HEK293 (cell line): ENCODE data around the gene HEATR3.

Experiments
- CTCF ChIA-PET: fragments of 350-600 bp; formaldehyde crosslinking; extraction: SDS; loops from one replicate; lab custom pipeline; 2021; ENCODE audit warnings: antibody characterized with exemption; lab: Yijun Ruan, JAX
- POLR2A ChIA-PET: fragments of 300-600 bp; formaldehyde crosslinking; extraction: SDS; loops from one replicate; lab custom pipeline; 2020; ENCODE audit warnings: antibody characterized with exemption, inconsistent platforms; lab: Yijun Ruan, JAX
- H3K27ac ChIP-seq: fragments of 200-500 bp; sonication (Bioruptor generic); 2 replicates; pipeline ENCODE4 v1.5.1; 2014; ENCODE audit warnings: low read depth, low read length, control low read depth, inconsistent platforms; ENCODE audit errors: extremely low read depth
- H3K36me3 ChIP-seq, 2 experiments: fragments of 200-500 bp in 1 of 2; sonication (Bioruptor generic) in 1 of 2; 1 replicate in 1 of 2; 2 replicates in 1 of 2; pipeline ENCODE4 v1.5.1; 2014 to 2017; ENCODE audit warnings: inconsistent platforms in 2 of 2, low read length in 2 of 2; ENCODE audit not compliant: control insufficient read depth in 2 of 2, insufficient read depth in 1 of 2
- H3K4me1 ChIP-seq: fragments of 200-500 bp; sonication (Bioruptor generic); 2 replicates; pipeline ENCODE4 v1.5.1; 2014; ENCODE audit warnings: mild to moderate bottlenecking, low read length, inconsistent platforms; ENCODE audit not compliant: control insufficient read depth, insufficient read depth
- H3K4me3 ChIP-seq: 2 replicates; pipeline ENCODE4 v1.5.1; 2011; ENCODE audit warnings: low read depth, mild to moderate bottlenecking, control low read depth, low read length, moderate library complexity
- H3K9me3 ChIP-seq: fragments of 200-500 bp; sonication (Bioruptor generic); 2 replicates; pipeline ENCODE4 v1.5.1; 2014; ENCODE audit warnings: low read depth, low read length, inconsistent platforms; ENCODE audit not compliant: control insufficient read depth, insufficient read depth
- ATF2 ChIP-seq: fragments of 450-650 bp; formaldehyde crosslinking; IDR thresholded peaks from 2 replicates; pipeline ENCODE4 v1.5.1; 2016; ENCODE audit warnings: missing biosample characterization, missing genetic modification characterization, low read depth
- GLIS2 ChIP-seq: fragments of 450-650 bp; formaldehyde crosslinking; IDR thresholded peaks from 2 replicates; pipeline ENCODE4 v1.5.1; 2016; ENCODE audit warnings: missing biosample characterization, missing genetic modification characterization
- IKZF3 ChIP-seq: fragments of 450-650 bp; IDR thresholded peaks from 2 replicates; pipeline ENCODE4 v1.5.0; 2018; ENCODE audit warnings: missing biosample characterization, mild to moderate bottlenecking, missing genetic modification characterization, moderate library complexity
- PRDM10 ChIP-seq: fragments of 450-650 bp; formaldehyde crosslinking; IDR thresholded peaks from 2 replicates; pipeline ENCODE4 v1.5.1; 2016; ENCODE audit warnings: missing biosample characterization, missing genetic modification characterization
- SCRT1 ChIP-seq: fragments of 450-650 bp; formaldehyde crosslinking; IDR thresholded peaks from 2 replicates; pipeline ENCODE4 v1.5.1; 2016; ENCODE audit warnings: missing biosample characterization, missing genetic modification characterization, borderline replicate concordance
- SETDB1 ChIP-seq: IDR thresholded peaks from one replicate; pipeline ENCODE4 v1.6.1; 2017; ENCODE audit warnings: mild to moderate bottlenecking, low read length, moderate library complexity, mixed read lengths; ENCODE audit not compliant: insufficient read length
- SP7 ChIP-seq: fragments of 450-650 bp; formaldehyde crosslinking; IDR thresholded peaks from 2 replicates; pipeline ENCODE4 v1.5.1; 2016; ENCODE audit warnings: missing biosample characterization, missing genetic modification characterization
- ZBTB17 ChIP-seq: fragments of 450-650 bp; formaldehyde crosslinking; IDR thresholded peaks from 2 replicates; pipeline ENCODE4 v1.5.1; 2016; ENCODE audit warnings: missing biosample characterization, missing genetic modification characterization
- ZFHX2 ChIP-seq: fragments of 450-650 bp; formaldehyde crosslinking; conservative IDR thresholded peaks from 2 replicates; pipeline ENCODE4 v1.5.1; 2016; ENCODE audit warnings: missing biosample characterization, missing genetic modification characterization
- ZFP69B ChIP-seq: fragments of 450-650 bp; formaldehyde crosslinking; IDR thresholded peaks from 2 replicates; pipeline ENCODE4 v1.5.1; 2016; ENCODE audit warnings: missing biosample characterization, missing genetic modification characterization
- ZNF140 ChIP-seq: fragments of 450-650 bp; formaldehyde crosslinking; IDR thresholded peaks from 2 replicates; pipeline ENCODE4 v1.5.1; 2016; ENCODE audit warnings: missing biosample characterization, missing genetic modification characterization
- ZNF239 ChIP-seq: fragments of 450-650 bp; formaldehyde crosslinking; IDR thresholded peaks from 2 replicates; pipeline ENCODE4 v1.5.1; 2016; ENCODE audit warnings: missing biosample characterization, missing genetic modification characterization
- ZNF266 ChIP-seq: fragments of 450-650 bp; formaldehyde crosslinking; IDR thresholded peaks from 2 replicates; pipeline ENCODE4 v1.5.1; 2016; ENCODE audit warnings: missing biosample characterization, missing genetic modification characterization, low read depth
- ZNF37A ChIP-seq: fragments of 450-650 bp; IDR thresholded peaks from 2 replicates; pipeline ENCODE4 v1.5.1; 2018; ENCODE audit warnings: missing biosample characterization, missing genetic modification characterization
- ZNF513 ChIP-seq: fragments of 450-650 bp; IDR thresholded peaks from 2 replicates; pipeline ENCODE4 v1.5.1; 2018; ENCODE audit warnings: missing biosample characterization, missing genetic modification characterization
- ZNF529 ChIP-seq: fragments of 450-650 bp; formaldehyde crosslinking; IDR thresholded peaks from 2 replicates; pipeline ENCODE4 v1.5.1; 2017; ENCODE audit warnings: missing genetic modification characterization, missing biosample characterization; ENCODE audit not compliant: insufficient replicate concordance
- ZNF558 ChIP-seq: fragments of 450-650 bp; formaldehyde crosslinking; IDR thresholded peaks from 2 replicates; pipeline ENCODE4 v1.5.1; 2016; ENCODE audit warnings: missing biosample characterization, missing genetic modification characterization
- ZNF580 ChIP-seq: fragments of 450-650 bp; formaldehyde crosslinking; IDR thresholded peaks from 2 replicates; pipeline ENCODE4 v1.5.1; 2016; ENCODE audit warnings: missing biosample characterization, missing genetic modification characterization
- ZNF610 ChIP-seq: fragments of 450-650 bp; formaldehyde crosslinking; IDR thresholded peaks from 2 replicates; pipeline ENCODE4 v1.5.1; 2016; ENCODE audit warnings: missing biosample characterization, missing genetic modification characterization, borderline replicate concordance
- ZNF626 ChIP-seq: fragments of 450-650 bp; sonication (Bioruptor Pico); formaldehyde crosslinking; IDR thresholded peaks from 2 replicates; pipeline ENCODE4 v1.5.1; 2018; ENCODE audit warnings: missing biosample characterization, missing genetic modification characterization, inconsistent platforms
- ZNF670 ChIP-seq: fragments of 450-650 bp; formaldehyde crosslinking; IDR thresholded peaks from 2 replicates; pipeline ENCODE4 v1.5.1; 2016; ENCODE audit warnings: missing biosample characterization, missing genetic modification characterization, low read depth
- ZNF692 ChIP-seq: fragments of 450-650 bp; formaldehyde crosslinking; IDR thresholded peaks from 2 replicates; pipeline ENCODE4 v1.5.1; 2016; ENCODE audit warnings: missing biosample characterization, missing genetic modification characterization
- ZNF701 ChIP-seq: fragments of 450-650 bp; formaldehyde crosslinking; IDR thresholded peaks from 2 replicates; pipeline ENCODE4 v1.5.1; 2016; ENCODE audit warnings: missing biosample characterization, missing genetic modification characterization
- ZNF768 ChIP-seq: fragments of 450-650 bp; formaldehyde crosslinking; IDR thresholded peaks from 2 replicates; pipeline ENCODE4 v1.5.1; 2018; ENCODE audit warnings: missing biosample characterization, mild to moderate bottlenecking, missing genetic modification characterization

HEATR3 gene

GRCh38 chr16:50136399-50136798, 70.6 kb downstream of the HEATR3 start:
- TF ChIP-seq ZNF529 (no peak), ZFP69B (tag by site-specific recombination) (no peak), ZNF558 (tag by site-specific recombination) (no peak), ZNF37A (tag by site-specific recombination) (no peak), SETDB1 (no peak), ZNF239 (no peak), ZNF670 (tag by site-specific recombination) (no peak)
- POLR2A ChIA-PET = interaction anchor here (0.8 kb wide), 1 partner anchor 15 kb away, joined by 3 read pairs; no protein-coding TSS in a partner anchor
- Histone ChIP-seq H3K4me1 (no peaks in the 10 kb centered on the region), H3K27ac (no peak overlapping the region), H3K9me3 (no peaks in the 10 kb centered on the region), H3K4me3 (no peak overlapping the region), H3K36me3 (no peaks in the 10 kb centered on the region)
- CTCF ChIA-PET = interaction anchor here (0.5 to 3.4 kb wide), 5 partner anchors 8 to 112 kb away, joined by 3 to 27 read pairs (median 4); partner anchors contain the start of gene CNEP1R1

- POLR2A ChIA-PET = no interaction called here
- Histone ChIP-seq H3K36me3 (no peaks in the 10 kb centered on the region), H3K4me3 (no peak overlapping the region), H3K4me1 (no peaks in the 10 kb centered on the region), H3K27ac (no peak overlapping the region), H3K9me3 (no peaks in the 10 kb centered on the region)
- TF ChIP-seq ATF2 = no peak
- no peak for TF ChIP-seq SP7 (tag by site-specific recombination)
- TF ChIP-seq ZNF580 = no peak
- no peak for TF ChIP-seq ZNF701 (tag by site-specific recombination)
- TF ChIP-seq ZNF513 (tag by site-specific recombination) = no peak
- TF ChIP-seq PRDM10 (tag by site-specific recombination) = peak; percentile 69
- CTCF ChIA-PET = interaction anchor here (0.7 to 3.4 kb wide), 4 partner anchors 71 to 113 kb away, joined by 3 to 27 read pairs (median 4); partner anchors contain the start of gene CNEP1R1
Measured at GRCh38 chr16:50137268-50137667, 71.5 kb downstream of the HEATR3 start.

- Histone ChIP-seq H3K9me3 (no peaks in the 10 kb centered on the region), H3K4me1 (no peaks in the 10 kb centered on the region), H3K27ac (no peak overlapping the region), H3K4me3 (no peak overlapping the region), H3K36me3 (no peaks in the 10 kb centered on the region)
- POLR2A ChIA-PET = interaction anchor here (0.7 kb wide), 1 partner anchor 72 kb away, joined by 3 read pairs; no protein-coding TSS in a partner anchor
- CTCF ChIA-PET = no interaction called here
- TF ChIP-seq ZNF266 (tag by site-specific recombination) = no peak
- no peak for TF ChIP-seq ZNF626 (tag by site-specific recombination)
- no peak for TF ChIP-seq ZFHX2 (tag by site-specific recombination)
- TF ChIP-seq ZNF768 (tag by site-specific recombination) = no peak
- no peak for TF ChIP-seq ZNF140
- TF ChIP-seq ZNF610 (tag by site-specific recombination) = no peak
- TF ChIP-seq IKZF3 (tag by site-specific recombination) = no peak
- TF ChIP-seq GLIS2 (tag by site-specific recombination) = no peak
- TF ChIP-seq SCRT1 = no peak
- no peak for TF ChIP-seq ZBTB17 (tag by site-specific recombination)
- TF ChIP-seq ZNF692 (tag by site-specific recombination) = no peak
Measured at GRCh38 chr16:50139580-50139979, 73.8 kb downstream of the HEATR3 start.
